ENCODE measurements around the gene TSPAN14.
A peak's percentile ranks its signal among the peaks of the same experiment; 100 is the strongest.

Gene TSPAN14

GRCh38 chr10:80473096-80473657 lies 19.1 kb downstream of the TSPAN14 start:
- H3K79me1 ChIP-seq (ENCODE audit: low read length), result peaks cover 8% of the 10 kb centered on the region
- no peak overlapping the region for H2BK5ac ChIP-seq (ENCODE audit: low read depth, low read length, poor library complexity)
- H3K4me3 ChIP-seq (ENCODE audit: low read depth, low read length), result no peak overlapping the region
- H3K79me2 ChIP-seq (ENCODE audit: control insufficient read depth, insufficient read depth, low read length, poor library complexity), result peaks cover 17% of the 10 kb centered on the region
- no peak overlapping the region for H3K9ac ChIP-seq (ENCODE audit: low read length)
- H3K18ac ChIP-seq (ENCODE audit: low read length), result peak overlapping the region; percentile 58
- H3K4me2 ChIP-seq (ENCODE audit: low read length), result no peak overlapping the region
- peaks cover 20 to 37% of the 10 kb centered on the region in 2 experiments for H3K4me1 ChIP-seq (ENCODE audit: control insufficient read depth in 1 of 2, insufficient read depth in 2 of 2, low read length in 2 of 2)
- peak overlapping the region; percentile 44 for H2AFZ ChIP-seq (ENCODE audit: insufficient read depth, low read length, poor library complexity)
- peak overlapping the region; percentile 32 for H2AK5ac ChIP-seq (ENCODE audit: low read length)
- H4K12ac ChIP-seq (ENCODE audit: low read depth, low read length), result no peak overlapping the region
- H4K8ac ChIP-seq (ENCODE audit: low read depth, low read length), result no peak overlapping the region
- no peak for DNase-seq
- H4K91ac ChIP-seq (ENCODE audit: low read depth, low read length), result no peak overlapping the region
- H2BK12ac ChIP-seq (ENCODE audit: low read length), result no peak overlapping the region
- H2BK120ac ChIP-seq (ENCODE audit: insufficient read depth, low read length, poor library complexity), result no peak overlapping the region
- peaks cover 21 to 23% of the 10 kb centered on the region in 2 experiments for H3K36me3 ChIP-seq (ENCODE audit: control insufficient read depth in 1 of 2, insufficient read depth in 2 of 2, low read length in 2 of 2)
- no peak overlapping the region for H3K14ac ChIP-seq (ENCODE audit: low read length)
- H3K4ac ChIP-seq (ENCODE audit: low read depth, low read length), result peak overlapping the region; percentile 77
- no peaks in the 10 kb centered on the region for H3K9me3 ChIP-seq (ENCODE audit: insufficient read depth, low read depth, low read length)
- no peak overlapping the region for H3K27ac ChIP-seq (ENCODE audit: low read depth, low read length)
- H3K23ac ChIP-seq (ENCODE audit: low read length), result no peak overlapping the region
- no CpG with 5 or more reads among the region's 3 CpGs for WGBS (ENCODE audit: extremely low coverage, insufficient coverage, insufficient read length)
- H3K27me3 ChIP-seq (ENCODE audit: insufficient read depth, low read length), result no peaks in the 10 kb centered on the region

- H2AK5ac ChIP-seq (ENCODE audit: low read length), result peak overlapping the region; percentile 1
- H3K23ac ChIP-seq (ENCODE audit: low read length), result no peak overlapping the region
- H4K91ac ChIP-seq (ENCODE audit: low read depth, low read length), result peak overlapping the region; percentile 1
- no peak overlapping the region for H3K4me2 ChIP-seq (ENCODE audit: low read length)
- H3K14ac ChIP-seq (ENCODE audit: low read length), result peak overlapping the region; percentile 15
- no CpG with 5 or more reads among the region's 8 CpGs for WGBS (ENCODE audit: extremely low coverage, insufficient coverage, insufficient read length)
- H3K4me1 ChIP-seq (ENCODE audit: control insufficient read depth in 1 of 2, insufficient read depth in 2 of 2, low read length in 2 of 2), result peaks cover 18 to 32% of the 10 kb centered on the region in 2 experiments
- H3K27ac ChIP-seq (ENCODE audit: low read depth, low read length), result peak overlapping the region; percentile 1
- peak overlapping the region; percentile 4 for H2BK5ac ChIP-seq (ENCODE audit: low read depth, low read length, poor library complexity)
- no peak overlapping the region for H3K4me3 ChIP-seq (ENCODE audit: low read depth, low read length)
- no peak for DNase-seq
- no peak overlapping the region for H3K9ac ChIP-seq (ENCODE audit: low read length)
- H3K18ac ChIP-seq (ENCODE audit: low read length), result peak overlapping the region; percentile 44
- H2BK12ac ChIP-seq (ENCODE audit: low read length), result no peak overlapping the region
- no peaks in the 10 kb centered on the region for H3K27me3 ChIP-seq (ENCODE audit: insufficient read depth, low read length)
- H4K8ac ChIP-seq (ENCODE audit: low read depth, low read length), result no peak overlapping the region
- no peak overlapping the region for H2AFZ ChIP-seq (ENCODE audit: insufficient read depth, low read length, poor library complexity)
- H2BK120ac ChIP-seq (ENCODE audit: insufficient read depth, low read length, poor library complexity), result no peak overlapping the region
- H3K4ac ChIP-seq (ENCODE audit: low read depth, low read length), result peak overlapping the region; percentile 22
- peaks cover 19% of the 10 kb centered on the region for H3K79me2 ChIP-seq (ENCODE audit: control insufficient read depth, insufficient read depth, low read length, poor library complexity)
- H4K12ac ChIP-seq (ENCODE audit: low read depth, low read length), result no peak overlapping the region
- H3K9me3 ChIP-seq (ENCODE audit: insufficient read depth, low read depth, low read length), result no peaks in the 10 kb centered on the region
- H3K36me3 ChIP-seq (ENCODE audit: control insufficient read depth in 1 of 2, insufficient read depth in 2 of 2, low read length in 2 of 2), result peaks cover 21 to 23% of the 10 kb centered on the region in 2 experiments
- H3K79me1 ChIP-seq (ENCODE audit: low read length), result peaks cover 2% of the 10 kb centered on the region
Observed at GRCh38 chr10:80473692-80474596, 19.8 kb downstream of the TSPAN14 start.

GRCh38 chr10:80474597-80474910 lies 20.4 kb downstream of the TSPAN14 start:
- no peak overlapping the region for H3K4me3 ChIP-seq (ENCODE audit: low read depth, low read length)
- H3K36me3 ChIP-seq (ENCODE audit: control insufficient read depth in 1 of 2, insufficient read depth in 2 of 2, low read length in 2 of 2), result peaks cover 21% of the 10 kb centered on the region in 2 experiments
- H2BK5ac ChIP-seq (ENCODE audit: low read depth, low read length, poor library complexity), result no peak overlapping the region
- no peak overlapping the region for H3K27ac ChIP-seq (ENCODE audit: low read depth, low read length)
- H4K8ac ChIP-seq (ENCODE audit: low read depth, low read length), result no peak overlapping the region
- no peak overlapping the region for H3K4me2 ChIP-seq (ENCODE audit: low read length)
- H3K4ac ChIP-seq (ENCODE audit: low read depth, low read length), result peak overlapping the region; percentile 22
- H2BK120ac ChIP-seq (ENCODE audit: insufficient read depth, low read length, poor library complexity), result no peak overlapping the region
- H2AFZ ChIP-seq (ENCODE audit: insufficient read depth, low read length, poor library complexity), result no peak overlapping the region
- no peaks in the 10 kb centered on the region for H3K9me3 ChIP-seq (ENCODE audit: insufficient read depth, low read depth, low read length)
- H3K79me1 ChIP-seq (ENCODE audit: low read length), result peaks cover 2% of the 10 kb centered on the region
- H3K9ac ChIP-seq (ENCODE audit: low read length), result no peak overlapping the region
- no peak overlapping the region for H3K18ac ChIP-seq (ENCODE audit: low read length)
- H3K27me3 ChIP-seq (ENCODE audit: insufficient read depth, low read length), result no peaks in the 10 kb centered on the region
- no peak overlapping the region for H4K91ac ChIP-seq (ENCODE audit: low read depth, low read length)
- H3K4me1 ChIP-seq (ENCODE audit: control insufficient read depth in 1 of 2, insufficient read depth in 2 of 2, low read length in 2 of 2), result peaks cover 18 to 32% of the 10 kb centered on the region in 2 experiments
- no peak overlapping the region for H2BK12ac ChIP-seq (ENCODE audit: low read length)
- H3K79me2 ChIP-seq (ENCODE audit: control insufficient read depth, insufficient read depth, low read length, poor library complexity), result peaks cover 19% of the 10 kb centered on the region
- WGBS (ENCODE audit: extremely low coverage, insufficient coverage, insufficient read length), result no CpG with 5 or more reads among the region's 2 CpGs
- DNase-seq, result no peak
- H3K23ac ChIP-seq (ENCODE audit: low read length), result no peak overlapping the region
- H2AK5ac ChIP-seq (ENCODE audit: low read length), result no peak overlapping the region
- H4K12ac ChIP-seq (ENCODE audit: low read depth, low read length), result no peak overlapping the region
- H3K14ac ChIP-seq (ENCODE audit: low read length), result no peak overlapping the region

GRCh38 chr10:80474941-80475340 lies 20.8 kb downstream of the TSPAN14 start:
- no peak overlapping the region for H3K4me2 ChIP-seq (ENCODE audit: low read length)
- H2BK5ac ChIP-seq (ENCODE audit: low read depth, low read length, poor library complexity), result no peak overlapping the region
- no peak overlapping the region for H3K18ac ChIP-seq (ENCODE audit: low read length)
- no peaks in the 10 kb centered on the region for H3K27me3 ChIP-seq (ENCODE audit: insufficient read depth, low read length)
- no peak overlapping the region for H4K91ac ChIP-seq (ENCODE audit: low read depth, low read length)
- no peak for DNase-seq
- no peak overlapping the region for H2AFZ ChIP-seq (ENCODE audit: insufficient read depth, low read length, poor library complexity)
- H3K4me1 ChIP-seq (ENCODE audit: control insufficient read depth in 1 of 2, insufficient read depth in 2 of 2, low read length in 2 of 2), result peaks cover 18 to 32% of the 10 kb centered on the region in 2 experiments
- H3K79me2 ChIP-seq (ENCODE audit: control insufficient read depth, insufficient read depth, low read length, poor library complexity), result peaks cover 19% of the 10 kb centered on the region
- peaks cover 2% of the 10 kb centered on the region for H3K79me1 ChIP-seq (ENCODE audit: low read length)
- H3K36me3 ChIP-seq (ENCODE audit: control insufficient read depth in 1 of 2, insufficient read depth in 2 of 2, low read length in 2 of 2), result peaks cover 21% of the 10 kb centered on the region in 2 experiments
- H4K8ac ChIP-seq (ENCODE audit: low read depth, low read length), result no peak overlapping the region
- H2BK12ac ChIP-seq (ENCODE audit: low read length), result no peak overlapping the region
- H2BK120ac ChIP-seq (ENCODE audit: insufficient read depth, low read length, poor library complexity), result no peak overlapping the region
- H3K23ac ChIP-seq (ENCODE audit: low read length), result no peak overlapping the region
- no peak overlapping the region for H3K4me3 ChIP-seq (ENCODE audit: low read depth, low read length)
- WGBS (ENCODE audit: extremely low coverage, insufficient coverage, insufficient read length), result no CpG with 5 or more reads among the region's 3 CpGs
- H2AK5ac ChIP-seq (ENCODE audit: low read length), result no peak overlapping the region
- H3K14ac ChIP-seq (ENCODE audit: low read length), result no peak overlapping the region
- no peak overlapping the region for H3K27ac ChIP-seq (ENCODE audit: low read depth, low read length)
- peak overlapping the region; percentile 69 for H3K4ac ChIP-seq (ENCODE audit: low read depth, low read length)
- no peak overlapping the region for H4K12ac ChIP-seq (ENCODE audit: low read depth, low read length)
- no peaks in the 10 kb centered on the region for H3K9me3 ChIP-seq (ENCODE audit: insufficient read depth, low read depth, low read length)
- H3K9ac ChIP-seq (ENCODE audit: low read length), result no peak overlapping the region
